PC-3 (cell line): ENCODE results near the gene KIF21A. TPM values are rescaled to one million over a fixed set of nuclear protein-coding genes. Genes with fewer than 3 reads are reported as not detected.

Experiments
- ATAC-seq: fragments of 200-7000 bp; cut with Tn5 transposase; 2 replicates; pipeline ENCODE4 v1.9.1; 2020; ENCODE audit warnings: mild to moderate bottlenecking, moderate library complexity
- BruUV-seq: library from RNA; stranded (reverse); fragments of 400-500 nt; replicated peaks from 2 replicates; lab custom pipeline; 2021; lab: Mats Ljungman, UMichigan
- CTCF ChIA-PET: fragments of 300-600 bp; sonication (Branson Sonifier 250); formaldehyde crosslinking; loops from one replicate; lab custom pipeline; 2022; ENCODE audit warnings: antibody characterized with exemption; lab: Charles Lee
- POLR2A ChIA-PET: fragments of 300-600 bp; sonication (Branson Sonifier 250); formaldehyde crosslinking; loops from one replicate; lab custom pipeline; 2022; ENCODE audit warnings: antibody characterized with exemption; ENCODE audit not compliant: unreplicated experiment; lab: Charles Lee
- DNase-seq: peaks from one replicate; pipeline ENCODE4 v3.0.0-alpha.2; 2015
- H2AFZ ChIP-seq: fragments of 300-600 bp; sonication (generic); 2 replicates; pipeline ENCODE4 v1.6.0; 2016; ENCODE audit warnings: antibody characterized with exemption, low read length
- H3F3A ChIP-seq: fragments of 300-600 bp; sonication (generic); one replicate; pipeline ENCODE4 v1.6.0; 2017; ENCODE audit warnings: antibody characterized with exemption, low read length, control low read depth, mild to moderate bottlenecking; ENCODE audit not compliant: unreplicated experiment
- H3K27ac ChIP-seq: fragments of 300-600 bp; sonication (generic); 2 replicates; pipeline ENCODE4 v1.5.1; 2016; ENCODE audit warnings: mild to moderate bottlenecking, low read length
- H3K27me3 ChIP-seq: fragments of 300-600 bp; sonication (generic); 2 replicates; pipeline ENCODE4 v1.6.1; 2016; ENCODE audit warnings: low read length, mixed read lengths
- H3K36me3 ChIP-seq: fragments of 300-600 bp; sonication (generic); 2 replicates; pipeline ENCODE4 v1.6.1; 2016; ENCODE audit warnings: low read depth, mixed run types, low read length, mixed read lengths
- H3K4me1 ChIP-seq: fragments of 300-600 bp; sonication (generic); 2 replicates; pipeline ENCODE4 v1.5.1; 2016; ENCODE audit warnings: low read length; ENCODE audit not compliant: insufficient read depth
- H3K4me2 ChIP-seq: fragments of 300-600 bp; sonication (generic); 2 replicates; pipeline ENCODE4 v1.6.0; 2016; ENCODE audit warnings: low read length
- H3K4me3 ChIP-seq: fragments of 300-600 bp; sonication (generic); 2 replicates; pipeline ENCODE4 v1.5.1; 2016; ENCODE audit warnings: mild to moderate bottlenecking, low read length, mixed read lengths
- H3K79me2 ChIP-seq: fragments of 300-600 bp; sonication (generic); 2 replicates; pipeline ENCODE4 v1.6.1; 2017; ENCODE audit warnings: low read length, mixed read lengths
- H3K9ac ChIP-seq: fragments of 300-600 bp; sonication (generic); 2 replicates; pipeline ENCODE4 v1.6.0; 2016; ENCODE audit warnings: mild to moderate bottlenecking, low read length
- H3K9me2 ChIP-seq: fragments of 300-600 bp; sonication (generic); replicated peaks from 2 replicates; pipeline ENCODE4 v1.6.1; 2016; ENCODE audit warnings: mixed run types, low read length, mixed read lengths
- H3K9me3 ChIP-seq: fragments of 300-600 bp; sonication (generic); 2 replicates; pipeline ENCODE4 v1.6.1; 2016; ENCODE audit warnings: low read length, mixed read lengths
- H4K20me1 ChIP-seq: fragments of 300-600 bp; sonication (generic); 2 replicates; pipeline ENCODE4 v1.6.1; 2016; ENCODE audit warnings: low read length, mixed read lengths
- CTCF ChIP-seq: fragments of 300-600 bp; sonication (generic); conservative IDR thresholded peaks from 2 replicates; pipeline ENCODE4 v1.5.1; 2017; ENCODE audit warnings: antibody characterized with exemption, low read depth, mild to moderate bottlenecking, low read length
- EZH2 ChIP-seq: fragments of 300-600 bp; sonication (generic); IDR thresholded peaks from one replicate; pipeline ENCODE4 v1.6.1; 2017; ENCODE audit warnings: antibody characterized with exemption, mild to moderate bottlenecking, low read length; ENCODE audit not compliant: unreplicated experiment
- EZH2phosphoT487 ChIP-seq: fragments of 300-600 bp; sonication (generic); IDR thresholded peaks from 2 replicates; pipeline ENCODE4 v1.6.1; 2018; ENCODE audit warnings: mild to moderate bottlenecking, antibody characterized with exemption, low read length, borderline replicate concordance
- intact Hi-C: fragments of 100-400 bp; cut with micrococcal nuclease; formaldehyde crosslinking; loops from 2 replicates; pipeline ENCODE4 v1.9.0; 2023
- total RNA-seq: library from RNA; depleted of rRNA; stranded (reverse); fragments of >200 nt; gene quantifications from 2 replicates; pipeline ENCODE4 v1.2.3, GENCODE V29; 2014

The KIF21A gene
- total RNA-seq, 1 experiment from 2014 or later: 25.1 TPM

GRCh38 chr12:39331539-39332261 lies 111.2 kb downstream of the KIF21A start:
- intact Hi-C loops: no loop called here
- Histone ChIP-seq H4K20me1 (no peaks in the 10 kb centered on the region), H3F3A (no peaks in the 10 kb centered on the region), H3K27ac (no peak overlapping the region), H3K4me3 (no peak overlapping the region), H3K9me3 (no peaks in the 10 kb centered on the region), H3K27me3 (no peaks in the 10 kb centered on the region), H2AFZ (no peak overlapping the region), H3K36me3 (peaks cover 24% of the 10 kb centered on the region), H3K4me1 (peaks cover 5% of the 10 kb centered on the region; the same call in 1 of the 2 replicates), H3K9ac (no peak overlapping the region), H3K4me2 (no peak overlapping the region), H3K79me2 (no peaks in the 10 kb centered on the region), H3K9me2 (no peaks in the 10 kb centered on the region)
- DNase-seq (no peak), ATAC-seq (no peak)
- BruUV-seq: no TSS peak
- ChIA-PET CTCF (no interaction called here), POLR2A (no interaction called here)
- TF ChIP-seq EZH2phosphoT487 (no peak), CTCF (no peak), EZH2 (no peak)

- POLR2A ChIA-PET: no interaction called here
- no peak for DNase-seq
Measured at GRCh38 chr12:39329876-39330275, 113.0 kb downstream of the KIF21A start.

More at GRCh38 chr12:39329876-39330275, 113.0 kb downstream of the KIF21A start:
- H2AFZ ChIP-seq: no peak overlapping the region
- no peaks in the 10 kb centered on the region for H3K9me3 ChIP-seq
- no TSS peak for BruUV-seq
- H3K4me2 ChIP-seq: no peak overlapping the region
- no peaks in the 10 kb centered on the region for H3F3A ChIP-seq
- H3K79me2 ChIP-seq: no peaks in the 10 kb centered on the region
- intact Hi-C loops: no loop called here
- H3K27me3 ChIP-seq: no peaks in the 10 kb centered on the region
- H3K4me1 ChIP-seq: peaks cover 5% of the 10 kb centered on the region; the same call in 1 of the 2 replicates
- H3K9me2 ChIP-seq: no peaks in the 10 kb centered on the region
- peaks cover 24% of the 10 kb centered on the region for H3K36me3 ChIP-seq
- CTCF ChIA-PET: no interaction called here
- no peak for ATAC-seq
- H4K20me1 ChIP-seq: no peaks in the 10 kb centered on the region
- no peak overlapping the region for H3K9ac ChIP-seq
- H3K27ac ChIP-seq: no peak overlapping the region
- no peak overlapping the region for H3K4me3 ChIP-seq
- TF ChIP-seq EZH2 (no peak), CTCF (no peak), EZH2phosphoT487 (no peak)
